ENCODE data around the gene CPED1.

The CPED1 gene

DNA sequence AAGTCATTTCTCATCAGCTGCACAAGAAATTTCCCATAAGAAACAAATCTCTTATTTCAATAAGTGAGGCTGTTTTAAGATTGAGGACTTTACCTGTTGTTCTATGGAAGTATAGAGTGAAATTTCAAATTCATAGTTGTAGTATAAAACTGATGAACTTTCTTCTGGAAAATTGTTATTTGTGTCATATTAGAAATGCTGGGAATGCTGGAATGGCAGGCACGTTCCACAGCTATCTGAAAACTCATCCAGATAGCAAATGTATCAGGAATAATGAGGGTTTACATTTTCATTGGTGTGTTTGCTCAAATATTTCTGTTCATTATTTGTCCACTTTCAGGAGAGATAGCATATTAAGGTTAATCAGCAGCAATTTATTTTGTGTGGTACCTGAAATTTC is 40.8 kb downstream of the CPED1 start:
- no peak for TF ChIP-seq ZNF8 (CRISPR knock-in tag; IDR thresholded peaks at IDR 0.05)
- TF ChIP-seq SNAI2 (CRISPR knock-in tag; IDR thresholded peaks at IDR 0.05), result no peak
- TF ChIP-seq ESRRG (CRISPR knock-in tag; IDR thresholded peaks at IDR 0.05), result no peak
- TF ChIP-seq PATZ1 (CRISPR knock-in tag; IDR thresholded peaks at IDR 0.05; ENCODE audit: borderline replicate concordance), result no peak
- no peak for TF ChIP-seq GLIS3 (CRISPR knock-in tag; IDR thresholded peaks at IDR 0.05)
- TF ChIP-seq PPARA (CRISPR knock-in tag; IDR thresholded peaks at IDR 0.05; ENCODE audit: borderline replicate concordance), result no peak
- TF ChIP-seq ARNTL (CRISPR knock-in tag; IDR thresholded peaks at IDR 0.05; ENCODE audit: borderline replicate concordance, low read depth), result no peak
- TF ChIP-seq ZNF565 (CRISPR knock-in tag; conservative IDR thresholded peaks at IDR 0.05; ENCODE audit: low read depth), result no peak
- TF ChIP-seq CREB5 (CRISPR knock-in tag; IDR thresholded peaks at IDR 0.05; ENCODE audit: low read depth), result no peak
- TF ChIP-seq RARB (CRISPR knock-in tag; IDR thresholded peaks at IDR 0.05), result no peak
- TF ChIP-seq, protein P1, sequence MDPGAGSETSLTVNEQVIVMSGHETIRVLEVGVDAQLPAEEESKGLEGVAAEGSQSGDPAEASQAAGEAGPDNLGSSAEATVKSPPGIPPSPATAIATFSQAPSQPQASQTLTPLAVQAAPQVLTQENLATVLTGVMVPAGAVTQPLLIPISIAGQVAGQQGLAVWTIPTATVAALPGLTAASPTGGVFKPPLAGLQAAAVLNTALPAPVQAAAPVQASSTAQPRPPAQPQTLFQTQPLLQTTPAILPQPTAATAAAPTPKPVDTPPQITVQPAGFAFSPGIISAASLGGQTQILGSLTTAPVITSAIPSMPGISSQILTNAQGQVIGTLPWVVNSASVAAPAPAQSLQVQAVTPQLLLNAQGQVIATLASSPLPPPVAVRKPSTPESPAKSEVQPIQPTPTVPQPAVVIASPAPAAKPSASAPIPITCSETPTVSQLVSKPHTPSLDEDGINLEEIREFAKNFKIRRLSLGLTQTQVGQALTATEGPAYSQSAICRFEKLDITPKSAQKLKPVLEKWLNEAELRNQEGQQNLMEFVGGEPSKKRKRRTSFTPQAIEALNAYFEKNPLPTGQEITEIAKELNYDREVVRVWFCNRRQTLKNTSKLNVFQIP (CRISPR knock-in tag; IDR thresholded peaks at IDR 0.05; ENCODE audit: borderline replicate concordance, low read depth), result no peak
- no peak for TF ChIP-seq ZNF70 (CRISPR knock-in tag; IDR thresholded peaks at IDR 0.05)
- TF ChIP-seq TOX (CRISPR knock-in tag; IDR thresholded peaks at IDR 0.05; ENCODE audit: borderline replicate concordance), result no peak
- TF ChIP-seq ZFP3 (CRISPR knock-in tag; IDR thresholded peaks at IDR 0.05), result no peak
- no peak for TF ChIP-seq OSR1 (CRISPR knock-in tag; IDR thresholded peaks at IDR 0.05)
- no peak for TF ChIP-seq CSDC2 (CRISPR knock-in tag; IDR thresholded peaks at IDR 0.05)
- TF ChIP-seq ISL1 (CRISPR knock-in tag; IDR thresholded peaks at IDR 0.05), result no peak
- no peak for TF ChIP-seq BACH2 (CRISPR knock-in tag; IDR thresholded peaks at IDR 0.05; ENCODE audit: borderline replicate concordance)
- no peak for TF ChIP-seq ZC3H10 (CRISPR knock-in tag; IDR thresholded peaks at IDR 0.05)
- no peak for TF ChIP-seq ZFP30 (CRISPR knock-in tag; IDR thresholded peaks at IDR 0.05)
- ATAC-seq, result no peak

GRCh38 chr7:121030308-121030707 is 41.8 kb downstream of the CPED1 start:
- TF ChIP-seq OSR1 (CRISPR knock-in tag; IDR thresholded peaks at IDR 0.05), result no peak
- TF ChIP-seq TOX (CRISPR knock-in tag; IDR thresholded peaks at IDR 0.05; ENCODE audit: borderline replicate concordance), result no peak
- TF ChIP-seq PATZ1 (CRISPR knock-in tag; IDR thresholded peaks at IDR 0.05; ENCODE audit: borderline replicate concordance), result no peak
- no peak for TF ChIP-seq ZNF8 (CRISPR knock-in tag; IDR thresholded peaks at IDR 0.05)
- TF ChIP-seq ZFP30 (CRISPR knock-in tag; IDR thresholded peaks at IDR 0.05), result no peak
- no peak for TF ChIP-seq ZC3H10 (CRISPR knock-in tag; IDR thresholded peaks at IDR 0.05)
- no peak for TF ChIP-seq ESRRG (CRISPR knock-in tag; IDR thresholded peaks at IDR 0.05)
- no peak for TF ChIP-seq CREB5 (CRISPR knock-in tag; IDR thresholded peaks at IDR 0.05; ENCODE audit: low read depth)
- TF ChIP-seq CSRNP3 (CRISPR knock-in tag; IDR thresholded peaks at IDR 0.05), result no peak
- no peak for TF ChIP-seq TSHZ2 (CRISPR knock-in tag; IDR thresholded peaks at IDR 0.05)
- no peak for TF ChIP-seq ZNF565 (CRISPR knock-in tag; conservative IDR thresholded peaks at IDR 0.05; ENCODE audit: low read depth)
- no peak for TF ChIP-seq PPARA (CRISPR knock-in tag; IDR thresholded peaks at IDR 0.05; ENCODE audit: borderline replicate concordance)
- TF ChIP-seq SNAI2 (CRISPR knock-in tag; IDR thresholded peaks at IDR 0.05), result no peak
- TF ChIP-seq, protein P1 (CRISPR knock-in tag; IDR thresholded peaks at IDR 0.05; ENCODE audit: borderline replicate concordance, low read depth), result no peak
- TF ChIP-seq ISL1 (CRISPR knock-in tag; IDR thresholded peaks at IDR 0.05), result no peak
- TF ChIP-seq BACH2 (CRISPR knock-in tag; IDR thresholded peaks at IDR 0.05; ENCODE audit: borderline replicate concordance), result no peak
- no peak for TF ChIP-seq CSDC2 (CRISPR knock-in tag; IDR thresholded peaks at IDR 0.05)
- TF ChIP-seq ZFP3 (CRISPR knock-in tag; IDR thresholded peaks at IDR 0.05), result no peak
- no peak for TF ChIP-seq ZNF70 (CRISPR knock-in tag; IDR thresholded peaks at IDR 0.05)
- TF ChIP-seq ARNTL (CRISPR knock-in tag; IDR thresholded peaks at IDR 0.05; ENCODE audit: borderline replicate concordance, low read depth), result no peak
- no peak for ATAC-seq

Data from SK-N-SH treated with all-trans-retinoic acid at 6 μM for 48 hours (cell line).